Fibroblast of pulmonary artery (primary cell): ENCODE data around the gene MORC4.

ENCODE experiments used
- DNase-seq: peaks from one replicate; pipeline ENCODE4 v3.0.0-alpha.2; 2010; ENCODE audit warnings: low read depth
- H3K4me3 ChIP-seq: replicated peaks from 2 replicates; pipeline ENCODE4 v1.5.1; 2011; ENCODE audit warnings: low read depth, mild to moderate bottlenecking, control low read depth, low read length, moderate library complexity
- TF ChIP-seq, protein P1 (sequence below): IDR thresholded peaks from 2 replicates; pipeline ENCODE4 v1.5.1; 2011; ENCODE audit warnings: mild to moderate bottlenecking, control low read depth, low read length, inconsistent platforms; ENCODE audit errors: missing control alignments

Gene MORC4

DNA sequence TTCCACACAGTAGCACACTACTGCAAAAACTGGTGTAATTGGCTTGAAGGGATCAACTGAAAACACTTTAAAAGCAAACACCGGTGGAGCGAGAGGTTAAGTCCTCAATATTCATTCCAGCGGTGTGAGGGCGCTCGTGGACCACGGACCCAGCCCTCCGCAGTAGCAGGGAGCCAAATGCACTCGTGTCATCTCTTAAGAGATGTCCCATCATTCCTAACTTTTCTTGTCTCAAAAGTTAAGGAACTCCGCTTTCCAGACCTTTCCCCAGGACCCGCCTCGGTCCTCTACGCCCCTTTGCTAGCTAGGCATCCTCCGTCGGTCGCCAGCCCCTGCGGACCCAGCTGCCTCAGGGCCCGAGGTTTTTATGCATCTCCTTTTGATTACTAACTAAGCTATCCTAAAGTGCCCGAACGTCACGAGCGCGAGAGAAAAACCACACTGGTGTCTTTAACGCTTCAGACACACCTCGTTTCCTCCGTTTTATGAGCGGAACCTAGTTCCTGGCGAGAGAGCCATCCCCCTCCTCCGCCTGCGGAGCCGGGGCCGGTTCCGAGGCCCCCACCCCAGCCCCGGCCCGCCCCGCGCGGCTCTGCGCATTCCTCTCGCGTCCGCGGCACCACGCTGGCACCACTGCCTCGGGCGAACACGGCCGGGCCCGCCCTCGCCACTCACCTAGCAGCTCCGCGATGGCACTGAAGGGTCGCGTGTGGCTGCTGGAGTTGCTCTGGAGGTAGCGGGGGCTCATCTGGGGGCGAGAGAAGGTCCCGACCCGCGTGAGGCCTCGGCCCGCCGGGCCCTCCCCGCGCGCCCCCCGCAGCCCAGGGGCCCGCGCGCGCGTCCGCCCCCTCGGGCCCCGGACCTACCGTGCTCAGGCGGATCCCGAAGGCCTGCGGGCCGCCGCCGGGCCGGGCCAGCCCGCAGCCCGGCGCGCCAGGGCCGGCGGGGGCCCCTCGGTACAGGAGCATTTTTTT lies 723 bp downstream of the MORC4 start:
- TF ChIP-seq, protein P1, sequence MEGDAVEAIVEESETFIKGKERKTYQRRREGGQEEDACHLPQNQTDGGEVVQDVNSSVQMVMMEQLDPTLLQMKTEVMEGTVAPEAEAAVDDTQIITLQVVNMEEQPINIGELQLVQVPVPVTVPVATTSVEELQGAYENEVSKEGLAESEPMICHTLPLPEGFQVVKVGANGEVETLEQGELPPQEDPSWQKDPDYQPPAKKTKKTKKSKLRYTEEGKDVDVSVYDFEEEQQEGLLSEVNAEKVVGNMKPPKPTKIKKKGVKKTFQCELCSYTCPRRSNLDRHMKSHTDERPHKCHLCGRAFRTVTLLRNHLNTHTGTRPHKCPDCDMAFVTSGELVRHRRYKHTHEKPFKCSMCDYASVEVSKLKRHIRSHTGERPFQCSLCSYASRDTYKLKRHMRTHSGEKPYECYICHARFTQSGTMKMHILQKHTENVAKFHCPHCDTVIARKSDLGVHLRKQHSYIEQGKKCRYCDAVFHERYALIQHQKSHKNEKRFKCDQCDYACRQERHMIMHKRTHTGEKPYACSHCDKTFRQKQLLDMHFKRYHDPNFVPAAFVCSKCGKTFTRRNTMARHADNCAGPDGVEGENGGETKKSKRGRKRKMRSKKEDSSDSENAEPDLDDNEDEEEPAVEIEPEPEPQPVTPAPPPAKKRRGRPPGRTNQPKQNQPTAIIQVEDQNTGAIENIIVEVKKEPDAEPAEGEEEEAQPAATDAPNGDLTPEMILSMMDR = peak; percentile 45
- DNase-seq = peak; percentile 64
- H3K4me3 ChIP-seq = peak overlapping the region; percentile 58

DNA sequence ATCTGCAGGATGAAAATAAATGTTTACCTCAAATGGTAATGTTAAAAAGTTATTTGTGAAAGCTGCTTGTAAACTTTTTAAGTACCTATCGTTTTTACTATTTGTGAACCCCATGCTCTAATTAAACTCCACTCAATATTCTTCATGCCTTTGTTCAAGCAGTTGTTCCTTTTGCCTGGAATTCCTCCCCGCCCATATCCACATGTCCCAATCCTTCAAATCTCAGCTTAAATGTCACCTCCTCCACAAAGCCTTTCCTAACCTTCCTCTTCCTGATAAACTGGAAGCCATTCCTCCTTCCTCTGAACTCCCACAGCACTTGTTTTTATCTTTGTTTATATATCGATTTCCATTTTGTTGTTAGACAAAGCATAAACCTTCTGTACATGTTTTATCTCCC lies 2.4 kb downstream of the MORC4 start:
- DNase-seq = no peak
- no peak overlapping the region for H3K4me3 ChIP-seq
- TF ChIP-seq, protein P1 = no peak

DNA sequence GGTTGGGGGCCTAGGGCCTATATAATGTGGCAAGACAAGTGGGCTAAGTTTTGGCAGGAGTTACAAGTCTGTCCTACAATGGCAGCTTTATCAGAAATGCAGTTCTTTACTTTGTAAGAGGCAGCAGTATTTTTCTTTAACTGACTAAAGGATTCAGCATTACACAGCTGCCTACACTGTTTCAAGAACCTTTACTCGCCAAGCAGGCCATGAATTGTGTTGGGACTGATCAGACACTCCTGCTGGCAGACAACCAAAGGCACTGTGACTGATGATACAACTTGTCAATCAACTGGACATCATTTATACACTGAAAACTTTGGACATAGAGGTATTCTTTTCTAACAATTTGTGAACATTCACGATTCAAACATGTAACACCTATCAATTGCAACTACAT lies 4.3 kb downstream of the MORC4 start:
- DNase-seq = no peak
- no peak overlapping the region for H3K4me3 ChIP-seq
- TF ChIP-seq, protein P1 = no peak

DNA sequence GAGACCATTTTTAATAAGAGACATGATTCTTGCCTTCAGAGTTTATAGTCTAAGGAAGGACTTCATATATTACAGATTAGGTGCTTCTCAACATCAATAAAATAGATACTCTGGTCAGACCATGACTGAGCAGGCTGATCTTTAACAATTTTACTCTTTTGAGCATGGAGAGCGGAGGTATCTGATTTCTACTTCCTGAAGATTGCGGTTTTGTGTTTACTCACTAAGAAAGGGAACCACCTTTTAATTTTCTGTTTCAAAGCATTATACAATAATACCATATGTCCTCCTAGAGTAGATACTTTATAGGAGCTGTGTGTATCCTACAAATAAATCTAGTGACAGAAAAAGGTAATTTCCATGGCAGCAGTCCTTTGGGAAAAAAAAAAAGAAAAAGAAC lies 12.5 kb downstream of the MORC4 start:
- no peak for DNase-seq
- H3K4me3 ChIP-seq = no peak overlapping the region
- TF ChIP-seq, protein P1 = no peak

DNA sequence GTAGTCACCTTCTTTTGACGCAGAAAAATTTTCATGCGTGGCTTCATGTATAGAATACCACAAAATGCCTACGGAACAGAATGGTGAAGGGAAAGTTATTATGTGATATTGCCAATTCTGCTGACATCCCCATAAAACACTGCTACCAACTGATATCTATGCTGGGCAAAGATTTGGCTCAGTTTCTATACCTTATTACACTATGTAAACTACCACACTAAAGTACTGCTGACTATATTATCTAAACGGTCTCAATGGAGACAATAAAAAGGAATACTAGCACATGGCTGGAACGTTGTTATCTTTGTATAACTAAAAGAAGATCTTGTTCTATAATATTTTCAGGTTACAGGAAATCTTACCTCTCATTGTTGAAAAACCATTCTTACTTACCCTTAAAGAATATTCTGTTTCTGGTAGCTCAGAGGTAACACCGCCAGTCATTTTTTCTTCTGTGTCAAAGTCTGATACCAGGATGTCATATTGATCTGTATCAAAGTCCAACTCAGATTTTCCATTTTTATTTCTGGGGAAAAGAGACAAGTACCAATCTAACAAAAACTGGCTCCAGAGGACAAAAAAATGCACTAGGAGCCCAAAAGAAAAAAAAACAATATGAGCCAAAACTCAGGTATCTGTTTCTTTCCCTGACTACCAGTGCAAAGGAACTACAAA lies 18.9 kb downstream of the MORC4 start:
- TF ChIP-seq, protein P1 = no peak
- no peak overlapping the region for H3K4me3 ChIP-seq
- DNase-seq = no peak

DNA sequence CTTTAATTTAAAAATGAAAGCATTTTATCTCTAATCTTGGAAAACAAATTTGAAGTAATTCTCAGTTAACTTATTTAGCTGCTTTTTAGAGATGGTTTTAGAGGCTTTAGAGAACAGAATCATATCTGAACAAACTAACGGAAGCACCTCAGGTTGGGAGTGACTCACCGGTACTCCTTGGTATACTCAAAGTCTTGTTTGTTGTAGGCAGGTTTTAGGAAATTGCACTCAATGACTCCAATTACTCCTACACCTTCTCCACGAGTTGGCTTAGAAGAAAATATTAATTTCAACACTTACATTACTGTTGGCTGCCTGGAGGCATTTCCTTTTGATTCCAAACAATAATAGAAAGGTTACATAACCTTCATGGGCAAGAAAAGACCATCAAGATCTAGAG lies 23.6 kb downstream of the MORC4 start:
- no peak for DNase-seq
- no peak overlapping the region for H3K4me3 ChIP-seq
- TF ChIP-seq, protein P1 = no peak
